BJ (cell line): ENCODE measurements around the gene TMEM94. TPM values are rescaled to one million over a fixed set of nuclear protein-coding genes. Genes with fewer than 3 reads are reported as not detected.

Source experiments
- CTCF ChIA-PET: fragments of 350-600 bp; formaldehyde crosslinking; extraction: SDS; loops from one replicate; lab custom pipeline; 2021; ENCODE audit warnings: antibody characterized with exemption, inconsistent platforms; lab: Yijun Ruan, JAX
- POLR2A ChIA-PET: fragments of 300-600 bp; sonication (Branson Sonifier 250); formaldehyde crosslinking; extraction: SDS; loops from one replicate; lab custom pipeline; 2021; ENCODE audit warnings: antibody characterized with exemption; lab: Charles Lee
- DNase-seq: peaks from one replicate; pipeline ENCODE4 v3.0.0-alpha.2; 2011; ENCODE audit warnings: low read depth
- H3K27me3 ChIP-seq: 2 replicates; pipeline ENCODE4 v1.6.0; 2011; ENCODE audit warnings: low read length; ENCODE audit not compliant: control insufficient read depth, insufficient read depth
- H3K36me3 ChIP-seq: 2 replicates; pipeline ENCODE4 v1.5.1; 2011; ENCODE audit warnings: low read length; ENCODE audit not compliant: control insufficient read depth, insufficient read depth
- H3K4me3 ChIP-seq: 2 replicates; pipeline ENCODE4 v1.5.1; 2011; ENCODE audit warnings: low read depth, mild to moderate bottlenecking, control low read depth, low read length
- polyA plus RNA-seq: library from polyadenylated mRNA; depleted of rRNA; stranded (reverse); fragments of >200 nt; gene quantifications from 2 replicates; pipeline ENCODE4 v1.2.3, GENCODE V29; 2011
- TF ChIP-seq, protein P1 (sequence below): IDR thresholded peaks from 2 replicates; pipeline ENCODE4 v1.5.1; 2011; ENCODE audit warnings: low read depth, mild to moderate bottlenecking, control low read depth, inconsistent platforms, low read length, moderate library complexity; ENCODE audit not compliant: insufficient read depth

The TMEM94 gene
- polyA plus RNA-seq, 1 experiment: 35.5 TPM

DNA sequence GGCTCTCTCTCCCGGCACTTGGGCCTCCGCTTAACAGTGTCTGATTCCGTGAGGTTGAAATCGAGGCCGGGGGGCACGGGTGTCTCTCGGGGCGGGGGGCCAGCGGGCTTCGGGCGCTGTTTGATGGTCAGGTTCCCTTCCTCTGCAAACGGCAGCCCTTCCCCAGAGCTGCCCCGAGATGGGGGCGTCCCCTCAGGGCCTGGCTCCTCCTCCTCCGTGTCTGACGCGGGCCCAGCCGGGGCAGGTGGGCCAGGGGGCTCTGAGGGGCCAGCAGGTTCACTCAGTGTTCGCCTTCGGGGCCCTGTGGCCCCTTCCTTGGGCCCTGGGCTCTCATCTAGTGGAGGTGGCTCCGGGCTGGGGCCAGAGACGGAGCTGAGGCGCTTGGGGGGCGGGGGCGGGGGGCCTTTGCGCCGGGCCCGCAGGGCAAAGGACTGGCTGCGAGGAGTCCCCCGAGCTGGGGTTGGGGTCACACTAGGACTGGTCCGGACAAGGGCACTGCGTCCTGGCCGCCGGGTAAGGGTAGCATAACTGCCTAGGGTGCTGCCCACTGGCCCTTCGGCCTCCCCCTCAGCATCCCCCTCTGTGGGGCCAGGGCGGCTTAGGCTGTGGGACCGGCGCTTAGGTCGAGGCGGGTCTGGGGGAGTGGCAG, 45.8 kb downstream of the TMEM94 start:
- Histone ChIP-seq H3K36me3 (peaks cover 27% of the 10 kb centered on the region), H3K4me3 (no peak overlapping the region), H3K27me3 (no peaks in the 10 kb centered on the region)
- ChIA-PET POLR2A (no interaction called here), CTCF (interaction anchor here (1.1 to 1.9 kb wide), 3 partner anchors 13 to 31 kb away, joined by 3 to 4 read pairs (median 4); partner anchors contain the start of gene TSEN54)
- TF ChIP-seq, protein P1, sequence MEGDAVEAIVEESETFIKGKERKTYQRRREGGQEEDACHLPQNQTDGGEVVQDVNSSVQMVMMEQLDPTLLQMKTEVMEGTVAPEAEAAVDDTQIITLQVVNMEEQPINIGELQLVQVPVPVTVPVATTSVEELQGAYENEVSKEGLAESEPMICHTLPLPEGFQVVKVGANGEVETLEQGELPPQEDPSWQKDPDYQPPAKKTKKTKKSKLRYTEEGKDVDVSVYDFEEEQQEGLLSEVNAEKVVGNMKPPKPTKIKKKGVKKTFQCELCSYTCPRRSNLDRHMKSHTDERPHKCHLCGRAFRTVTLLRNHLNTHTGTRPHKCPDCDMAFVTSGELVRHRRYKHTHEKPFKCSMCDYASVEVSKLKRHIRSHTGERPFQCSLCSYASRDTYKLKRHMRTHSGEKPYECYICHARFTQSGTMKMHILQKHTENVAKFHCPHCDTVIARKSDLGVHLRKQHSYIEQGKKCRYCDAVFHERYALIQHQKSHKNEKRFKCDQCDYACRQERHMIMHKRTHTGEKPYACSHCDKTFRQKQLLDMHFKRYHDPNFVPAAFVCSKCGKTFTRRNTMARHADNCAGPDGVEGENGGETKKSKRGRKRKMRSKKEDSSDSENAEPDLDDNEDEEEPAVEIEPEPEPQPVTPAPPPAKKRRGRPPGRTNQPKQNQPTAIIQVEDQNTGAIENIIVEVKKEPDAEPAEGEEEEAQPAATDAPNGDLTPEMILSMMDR: no peak
- no peak for DNase-seq

DNA sequence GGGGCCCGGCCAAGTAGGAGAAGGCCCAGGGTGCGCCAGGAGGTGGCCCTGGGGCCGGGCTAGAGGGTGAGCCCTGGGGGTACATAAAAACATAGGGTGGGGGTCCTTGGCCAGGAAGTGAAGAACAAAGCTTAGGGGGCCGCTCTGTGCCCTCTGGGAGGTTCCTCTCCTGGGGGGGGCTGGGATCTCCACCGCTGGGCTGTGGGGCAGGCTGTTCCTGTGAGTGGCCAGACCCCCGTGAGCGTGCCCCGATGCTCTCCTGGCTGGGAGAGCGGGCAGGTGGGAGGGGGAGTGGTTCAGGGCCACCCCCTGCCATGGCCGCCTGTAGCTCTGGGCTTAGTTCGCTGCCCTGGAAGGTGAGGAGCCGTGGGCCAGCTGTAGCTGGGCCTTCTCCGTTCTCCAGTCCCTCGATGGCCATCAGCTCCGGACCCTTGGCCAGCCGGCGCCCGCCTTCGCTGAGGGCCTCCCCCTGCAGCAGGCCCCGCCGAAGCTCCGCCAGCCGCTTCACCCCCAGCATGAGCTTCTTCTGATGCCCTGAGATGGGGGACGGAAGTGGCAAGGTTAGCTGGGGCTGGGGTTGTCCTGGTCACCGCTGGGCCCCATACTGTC, 46.4 kb downstream of the TMEM94 start:
- ChIA-PET POLR2A (no interaction called here), CTCF (interaction anchor here (1.1 to 2.1 kb wide), 5 partner anchors 10 to 131 kb away, joined by 3 to 8 read pairs (median 4); partner anchors contain the start of genes SMIM5 and TSEN54)
- H3K36me3 ChIP-seq: peaks cover 27% of the 10 kb centered on the region
- DNase-seq: no peak
- no peaks in the 10 kb centered on the region for H3K27me3 ChIP-seq
- TF ChIP-seq, protein P1: no peak
- H3K4me3 ChIP-seq: no peak overlapping the region

DNA sequence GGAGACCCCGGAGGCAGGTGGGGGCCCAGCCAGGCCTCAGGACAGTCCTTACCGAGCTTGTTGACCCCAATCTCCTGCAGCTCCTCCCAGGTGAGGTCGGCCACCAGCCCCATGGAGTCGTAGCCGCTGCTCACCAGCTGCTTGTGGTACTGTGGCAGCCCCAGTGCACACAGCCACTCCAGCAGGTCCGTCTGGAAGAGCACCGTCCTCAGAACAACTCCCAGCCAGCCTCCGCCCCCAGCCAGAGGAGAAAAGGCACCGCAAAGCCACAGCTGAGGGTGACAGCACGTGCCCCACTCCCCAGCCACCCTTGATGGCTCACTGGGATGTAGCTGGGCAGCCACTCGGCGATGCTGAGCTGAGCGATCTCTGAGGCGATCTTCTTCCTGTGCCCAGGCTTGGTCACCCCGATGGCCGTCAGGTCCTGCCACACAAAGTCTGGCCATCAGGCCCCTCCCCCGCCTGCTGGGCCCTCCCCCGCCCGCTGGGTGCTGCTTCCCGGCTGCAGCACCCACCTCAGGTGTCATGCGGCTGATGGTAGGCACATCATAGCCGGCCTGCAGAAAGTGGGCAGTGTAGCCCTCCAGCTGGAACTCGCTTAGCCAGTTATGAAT, 47.0 kb downstream of the TMEM94 start:
- Histone ChIP-seq H3K27me3 (no peaks in the 10 kb centered on the region), H3K4me3 (no peak overlapping the region), H3K36me3 (peaks cover 23% of the 10 kb centered on the region)
- no peak for DNase-seq
- CTCF ChIA-PET: interaction anchor here (1.1 to 2.1 kb wide), 5 partner anchors 9 to 130 kb away, joined by 3 to 8 read pairs (median 4); partner anchors contain the start of genes SMIM5 and TSEN54
- TF ChIP-seq, protein P1: no peak
- POLR2A ChIA-PET: no interaction called here

DNA sequence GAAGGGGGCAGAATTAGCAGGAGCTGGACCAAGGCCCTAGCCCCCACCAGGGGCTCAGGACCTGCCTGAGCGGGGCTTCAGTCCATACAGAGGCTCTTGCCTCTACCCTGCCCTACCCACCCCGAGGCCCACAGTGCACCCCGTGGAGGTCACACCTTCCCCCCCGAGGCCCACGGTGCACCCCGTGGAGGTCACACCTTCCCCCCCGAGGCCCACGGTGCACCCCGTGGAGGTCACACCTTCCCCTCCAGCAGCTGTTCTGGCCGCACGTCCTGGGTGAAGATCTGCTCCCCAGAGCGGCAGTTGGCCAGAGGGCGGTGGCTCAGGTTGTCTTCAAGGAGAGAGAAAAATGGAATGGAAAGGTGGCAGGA, 47.5 kb downstream of the TMEM94 start:
- Histone ChIP-seq H3K27me3 (no peaks in the 10 kb centered on the region), H3K36me3 (peaks cover 23% of the 10 kb centered on the region), H3K4me3 (no peak overlapping the region)
- TF ChIP-seq, protein P1: no peak
- POLR2A ChIA-PET: no interaction called here
- no peak for DNase-seq
- CTCF ChIA-PET: interaction anchor here (1.4 to 2.1 kb wide), 4 partner anchors 9 to 130 kb away, joined by 4 to 8 read pairs (median 4); partner anchors contain the start of gene SMIM5
